ENCODE data around the gene SLC25A3.
"Not testable (repeated sequence)": the region's sequence is repeated elsewhere in the genome, so short reads cannot be mapped to it uniquely, and the experiment has no call there.

SLC25A3 gene

DNA sequence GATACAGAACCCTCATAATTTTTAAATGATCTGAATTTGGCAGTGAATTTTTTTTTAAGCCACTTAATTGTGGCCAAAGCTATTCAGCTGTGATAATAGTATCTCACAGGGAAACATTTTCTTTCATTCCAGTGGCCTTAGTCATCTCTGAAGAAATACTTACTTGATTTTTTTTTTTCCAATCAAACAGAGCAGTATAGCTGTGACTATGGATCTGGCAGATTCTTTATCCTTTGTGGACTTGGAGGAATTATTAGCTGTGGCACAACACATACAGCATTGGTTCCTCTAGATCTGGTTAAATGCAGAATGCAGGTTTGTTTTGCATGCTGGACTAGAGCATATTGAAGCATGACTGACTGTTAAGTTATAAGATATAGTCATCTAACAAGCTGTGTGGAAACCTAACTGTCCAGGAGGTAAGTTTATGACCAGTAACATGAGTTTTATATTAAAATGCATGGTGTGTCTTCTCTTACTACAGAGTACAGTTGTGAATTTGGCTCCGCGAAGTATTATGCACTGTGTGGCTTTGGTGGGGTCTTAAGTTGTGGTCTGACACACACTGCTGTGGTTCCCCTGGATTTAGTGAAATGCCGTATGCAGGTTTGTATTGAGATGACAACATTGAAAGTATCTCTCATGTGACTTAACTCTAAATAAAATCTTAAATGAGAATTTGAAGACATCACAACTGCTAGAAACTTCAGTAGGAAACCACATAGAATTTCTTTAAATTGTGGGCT lies 1.9 kb downstream of the SLC25A3 start:
- no peak for DNase-seq

- not testable (repeated sequence) for DNase-seq
These were observed 3.8 kb downstream of the SLC25A3 start for GRCh38 chr12:98597313-98597712.

DNA sequence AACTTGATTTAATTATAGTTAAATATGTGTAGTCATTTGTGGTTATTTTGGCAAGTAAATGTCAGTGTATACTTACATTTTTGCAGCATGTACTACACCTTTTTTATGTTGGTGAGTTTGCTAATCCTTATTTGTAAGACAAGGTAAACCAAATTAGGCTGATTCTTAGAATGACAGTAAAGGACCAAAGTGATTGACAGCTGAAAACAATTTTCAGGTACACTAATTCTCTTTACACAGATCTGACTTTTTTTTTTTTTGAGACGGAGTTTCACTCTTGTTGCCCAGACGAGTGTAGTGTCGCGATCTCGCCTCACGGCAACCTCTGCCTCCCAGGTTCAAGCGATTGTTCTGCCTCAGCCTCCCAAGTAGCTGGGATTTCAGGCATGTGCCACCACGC lies 8.4 kb downstream of the SLC25A3 start:
- DNase-seq: no peak

GRCh38 chr12:98606359-98606988 lies 13.0 kb downstream of the SLC25A3 start:
- no peak for DNase-seq

DNA sequence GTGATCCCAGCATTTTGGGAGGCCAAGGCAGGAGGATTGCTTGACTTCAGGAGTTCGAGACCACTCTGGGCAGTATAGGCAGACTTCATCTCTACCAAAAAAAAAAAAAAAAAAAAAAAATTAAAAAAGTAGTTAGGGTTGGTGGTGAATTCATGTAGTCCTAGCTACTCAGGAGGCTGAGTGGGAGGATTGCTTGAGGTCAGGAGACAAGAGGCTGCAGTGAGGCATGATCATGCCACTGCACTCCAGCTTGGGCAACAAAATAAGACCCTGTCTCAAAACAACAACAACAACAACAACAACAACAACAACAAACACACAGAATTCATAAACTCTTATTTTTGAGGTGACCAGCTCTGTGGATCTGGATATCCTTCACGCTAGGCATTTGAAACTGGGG lies 17.1 kb downstream of the SLC25A3 start:
- no peak for DNase-seq

DNA sequence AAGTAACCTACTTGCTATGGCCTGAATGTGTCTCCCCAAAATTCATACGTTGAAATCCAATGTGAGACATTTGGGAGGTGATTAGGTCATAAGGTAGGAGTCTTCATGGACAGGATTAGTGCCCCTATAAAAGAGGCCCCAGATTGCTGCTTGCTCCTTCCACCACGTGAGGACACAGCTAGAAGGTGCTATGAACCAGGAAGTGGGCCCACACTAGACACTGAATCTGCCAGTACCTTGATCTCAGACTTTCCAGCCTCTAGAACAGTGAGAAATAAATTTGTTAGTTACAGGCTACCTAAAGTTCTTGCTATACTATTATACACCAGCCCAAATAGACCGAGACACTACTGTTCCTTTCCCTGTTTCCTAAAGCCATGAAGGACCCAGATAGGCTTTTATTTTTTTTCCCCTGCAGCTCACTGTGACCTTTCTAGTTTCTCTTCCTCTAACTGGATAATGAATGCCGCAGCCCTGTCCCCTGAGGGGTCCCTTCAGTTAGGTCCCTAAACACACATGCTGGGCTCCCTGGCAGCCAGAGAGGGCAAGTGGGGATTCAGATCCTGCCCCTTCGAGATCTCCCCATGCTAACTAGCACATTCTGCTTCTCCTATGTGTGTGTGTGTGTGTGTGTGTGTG lies 19.3 kb downstream of the SLC25A3 start:
- DNase-seq: no peak

DNA sequence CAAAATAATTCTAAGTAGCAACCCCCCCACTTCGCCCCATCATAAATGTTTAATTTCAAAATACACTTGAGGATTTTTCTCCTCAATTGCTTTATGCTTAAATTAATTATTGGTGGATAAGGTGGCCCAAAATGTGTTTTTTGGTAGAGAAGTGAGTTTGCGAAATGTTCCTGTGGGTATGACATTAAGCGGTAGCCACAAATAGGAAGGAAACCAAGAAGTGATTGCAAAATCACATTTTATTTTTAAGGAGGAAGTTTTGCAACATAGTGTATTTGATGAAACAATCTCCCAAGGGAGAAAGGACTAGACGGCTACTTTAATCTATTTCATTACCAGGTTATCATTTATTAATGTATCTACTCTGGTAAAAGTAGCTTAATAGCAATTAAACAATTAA lies 25.5 kb downstream of the SLC25A3 start:
- DNase-seq: no peak

DNA sequence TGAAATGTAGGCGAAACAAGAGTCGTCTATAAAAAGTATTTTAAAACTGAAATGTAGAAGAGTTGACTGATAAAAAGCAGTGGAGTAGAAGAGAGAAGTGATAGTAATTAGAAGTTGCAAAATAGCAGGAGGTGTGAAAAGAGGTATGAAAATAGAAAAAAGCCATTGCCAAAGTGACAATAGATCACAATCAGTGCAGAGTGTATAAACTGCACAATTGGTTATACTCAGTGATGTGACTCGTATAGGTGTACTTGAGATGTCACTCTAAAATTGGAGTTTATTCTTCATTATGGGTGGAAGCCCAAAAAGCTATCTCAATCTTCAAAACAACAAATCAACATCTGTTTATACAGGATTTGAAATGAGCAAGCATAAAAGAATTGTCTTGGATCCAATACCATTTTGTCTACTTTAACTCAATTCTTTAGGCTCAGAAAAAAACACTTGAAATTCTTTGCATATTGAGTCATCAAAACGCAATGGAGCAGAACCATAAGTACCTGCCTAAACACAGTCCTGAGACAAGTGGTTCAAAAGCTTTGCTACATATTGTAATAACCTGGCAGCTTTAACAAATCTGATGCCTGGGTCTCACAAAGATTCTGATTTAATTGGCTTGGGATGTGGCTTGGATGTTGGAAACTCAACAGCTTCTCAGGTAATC lies 42.3 kb downstream of the SLC25A3 start:
- peak; percentile 98 for DNase-seq

- DNase-seq: no peak
These were observed 43.6 kb downstream of the SLC25A3 start for GRCh38 chr12:98637068-98637467.

DNA sequence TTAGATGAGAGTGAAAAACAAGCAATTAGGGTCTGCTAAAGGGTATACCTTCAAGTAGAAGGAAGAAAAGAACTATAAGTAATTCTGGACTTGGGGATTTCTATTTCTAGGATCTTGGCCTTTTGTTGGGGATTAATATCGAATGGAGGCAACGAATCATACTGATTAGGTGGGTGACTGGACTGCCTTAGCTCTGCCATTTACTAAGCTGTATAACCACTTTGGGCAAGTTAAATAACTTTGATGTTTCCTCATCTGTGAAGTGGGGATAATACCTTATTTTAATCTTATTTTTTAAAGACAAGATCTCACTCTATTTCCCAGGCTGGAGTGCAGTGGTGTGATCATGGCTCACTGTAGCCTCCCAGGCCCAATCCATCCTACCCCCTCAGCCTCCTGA lies 44.5 kb downstream of the SLC25A3 start:
- no peak for DNase-seq

GRCh38 chr12:98639491-98639890 lies 46.0 kb downstream of the SLC25A3 start:
- DNase-seq: no peak

GRCh38 chr12:98642801-98643200 lies 49.3 kb downstream of the SLC25A3 start:
- DNase-seq: not testable (repeated sequence)

GRCh38 chr12:98644433-98644711 lies 50.9 kb downstream of the SLC25A3 start:
- no peak for DNase-seq

DNA sequence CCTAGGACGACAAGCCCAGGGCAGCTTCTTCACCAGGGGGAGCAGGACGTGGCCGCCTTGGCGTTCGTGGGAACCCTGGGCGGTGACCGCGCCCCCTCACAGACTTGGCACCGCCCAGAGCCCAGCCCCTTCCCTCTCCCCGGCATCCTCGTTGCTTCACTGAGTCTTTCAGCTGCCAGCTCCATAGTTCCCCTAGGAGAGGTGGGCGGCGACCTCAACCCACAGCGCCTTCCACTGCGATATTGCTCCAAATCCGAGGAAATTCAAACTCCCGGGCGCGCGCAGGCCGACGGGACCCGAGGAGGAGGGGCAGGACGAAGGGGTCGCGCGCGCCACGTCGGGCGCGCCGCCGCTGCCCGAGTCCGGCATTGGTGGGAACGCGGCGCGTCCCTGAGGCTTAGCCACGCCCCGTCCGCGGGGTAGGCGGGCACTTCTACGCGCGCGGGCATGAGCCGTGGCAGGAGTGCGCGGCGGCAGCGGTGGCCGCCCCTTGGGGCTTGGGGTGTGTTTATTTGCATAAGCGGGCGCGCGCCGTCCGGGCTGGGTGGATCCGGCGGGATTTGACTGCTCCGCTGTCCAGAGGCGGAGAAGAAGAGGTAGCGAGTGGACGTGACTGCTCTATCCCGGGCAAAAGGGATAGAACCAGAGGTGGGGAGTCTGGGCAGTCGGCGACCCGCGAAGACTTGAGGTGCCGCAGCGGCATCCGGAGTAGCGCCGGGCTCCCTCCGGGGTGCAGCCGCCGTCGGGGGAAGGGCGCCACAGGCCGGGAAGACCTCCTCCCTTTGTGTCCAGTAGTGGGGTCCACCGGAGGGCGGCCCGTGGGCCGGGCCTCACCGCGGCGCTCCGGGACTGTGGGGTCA lies 51.5 kb downstream of the SLC25A3 start, which contains the start of the genes APAF1 and IKBIP:
Gene APAF1, plus strand, starts transcription at position 579 of the 860 bp plus-strand sequence. CDS start 3,070 bp downstream, outside the sequence.
Gene IKBIP, minus strand, starts transcription at position 77 of the 860 bp plus-strand sequence. CDS start 87 bp downstream, outside the sequence.
- DNase-seq: peak; percentile 95

- no peak for DNase-seq
These were observed 52.1 kb downstream of the SLC25A3 start for GRCh38 chr12:98645572-98646067.

GRCh38 chr12:98646294-98647090 lies 53.0 kb downstream of the SLC25A3 start:
- peak; percentile 31 for DNase-seq

DNA sequence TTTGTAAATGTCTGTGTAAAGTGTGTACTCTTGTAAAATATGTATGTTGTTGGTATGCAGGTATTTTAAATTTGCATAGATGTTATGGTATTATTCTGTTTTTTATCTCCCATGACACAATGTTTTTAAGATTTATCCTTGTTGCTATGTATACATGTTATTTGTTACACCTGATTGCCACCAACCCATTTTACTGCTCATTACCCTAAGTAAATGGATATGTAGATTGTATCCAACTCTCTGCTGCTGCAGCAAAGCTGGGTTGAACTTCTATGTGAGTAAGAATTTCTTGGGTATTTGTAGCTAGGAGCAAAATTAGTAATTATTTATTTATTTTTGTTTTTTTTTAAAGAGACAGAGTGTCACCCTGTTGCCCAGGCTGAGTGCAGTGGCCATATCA lies 57.8 kb downstream of the SLC25A3 start:
- DNase-seq: no peak

DNA sequence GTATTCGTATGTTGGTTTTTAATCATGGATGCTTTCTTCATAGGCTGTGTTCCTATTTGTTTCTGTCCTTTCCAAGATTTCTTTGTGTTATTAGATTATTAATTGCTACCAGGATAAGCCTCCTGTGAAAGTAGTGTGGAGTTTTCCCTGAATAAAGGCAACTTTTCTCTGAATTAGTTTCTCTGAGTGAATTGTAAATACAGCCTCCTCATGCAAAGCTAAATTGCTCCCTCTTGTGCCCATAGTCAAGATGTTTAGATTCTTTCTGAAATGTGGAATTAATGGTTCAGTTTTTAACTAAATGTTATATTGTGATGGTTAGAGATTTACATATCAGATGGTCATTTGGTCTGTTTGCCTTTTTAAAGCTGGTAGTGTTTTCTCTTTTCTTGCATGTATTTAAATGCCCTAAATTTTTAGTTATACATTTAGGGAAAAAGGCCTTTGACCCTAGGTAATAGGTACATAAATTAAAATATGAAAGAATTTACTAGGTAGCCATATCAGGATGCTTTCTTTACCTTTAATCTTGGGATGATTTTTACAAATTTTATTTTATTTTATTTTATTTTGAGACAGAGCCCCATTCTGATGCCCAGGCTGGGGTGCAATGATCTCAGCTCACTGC lies 60.5 kb downstream of the SLC25A3 start:
- peak; percentile 70 for DNase-seq

Measured in NCI-H1105 treated with DMSO at 0.1 percent for 48 hours (cell line).